Measurements from ENCODE around the gene ZNHIT6.

The ZNHIT6 gene

DNA sequence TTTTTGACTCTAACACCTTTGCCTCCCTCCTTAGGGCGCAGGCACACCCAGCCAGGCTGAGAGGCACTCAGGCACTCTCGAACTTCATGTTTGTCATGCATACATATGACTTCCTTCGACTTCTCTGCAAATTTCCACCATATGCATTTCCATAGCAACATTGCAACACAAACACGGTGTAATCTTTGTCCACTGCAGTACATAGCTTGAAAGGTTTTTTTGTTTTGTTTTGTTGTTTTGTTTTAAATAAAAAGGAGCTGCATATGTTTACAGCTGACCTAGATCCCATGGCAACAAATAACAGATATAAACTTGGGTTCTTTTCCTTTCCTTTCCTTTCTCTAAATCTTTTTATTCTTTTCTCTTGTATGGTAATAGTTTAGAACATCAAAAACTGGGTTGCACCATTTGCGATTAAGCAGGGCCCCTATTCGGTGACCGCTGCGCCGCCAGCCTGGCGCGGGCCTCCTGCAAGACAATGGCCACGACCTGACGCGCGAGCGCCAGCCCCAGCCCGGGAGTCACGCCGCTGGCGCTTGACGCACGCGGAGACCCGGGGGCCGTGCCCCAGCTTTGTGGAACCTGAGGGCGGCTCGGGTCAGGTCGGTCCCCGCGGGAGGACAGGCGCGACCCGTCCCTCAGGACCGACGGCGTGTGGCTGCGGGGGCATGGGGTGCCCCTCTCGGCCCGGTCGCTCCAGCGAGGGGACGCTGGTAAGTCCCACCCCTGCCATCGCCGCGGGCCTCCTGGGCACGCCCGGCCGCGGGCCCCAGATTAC, 92.5 kb downstream of the ZNHIT6 start:
- DNase-seq, result no peak

DNA sequence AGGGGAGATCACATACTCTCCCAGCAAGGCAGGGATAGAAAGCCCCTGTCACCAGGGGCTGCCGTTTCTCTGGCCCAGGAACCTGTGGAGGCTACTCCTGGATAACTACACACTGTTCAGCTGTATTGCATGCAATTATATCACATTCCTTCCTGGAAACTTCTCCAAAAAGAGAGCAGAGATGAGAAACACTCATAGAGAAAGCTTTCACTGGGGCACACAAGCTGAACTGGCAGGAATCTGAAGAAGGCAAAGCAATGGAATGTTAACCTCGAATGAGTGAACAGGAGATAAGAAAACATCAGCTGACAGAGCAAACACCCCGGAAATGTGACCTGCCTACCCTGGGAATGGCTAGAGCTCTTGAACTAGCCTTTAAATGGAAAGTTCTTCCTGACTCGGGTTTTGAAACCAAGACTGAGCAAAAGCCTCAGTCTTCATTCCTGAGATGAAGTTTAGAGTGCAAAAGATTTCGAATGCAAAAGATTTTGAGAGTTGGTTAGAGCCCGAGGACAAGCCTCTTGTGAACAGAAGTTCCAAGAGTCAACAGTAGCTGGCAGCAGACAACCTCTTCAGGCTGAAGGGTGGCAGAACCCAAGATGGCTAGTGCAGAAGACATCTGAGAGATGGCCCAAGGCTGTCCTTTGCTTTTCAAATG, 95.4 kb downstream of the ZNHIT6 start:
- DNase-seq, result no peak

DNA sequence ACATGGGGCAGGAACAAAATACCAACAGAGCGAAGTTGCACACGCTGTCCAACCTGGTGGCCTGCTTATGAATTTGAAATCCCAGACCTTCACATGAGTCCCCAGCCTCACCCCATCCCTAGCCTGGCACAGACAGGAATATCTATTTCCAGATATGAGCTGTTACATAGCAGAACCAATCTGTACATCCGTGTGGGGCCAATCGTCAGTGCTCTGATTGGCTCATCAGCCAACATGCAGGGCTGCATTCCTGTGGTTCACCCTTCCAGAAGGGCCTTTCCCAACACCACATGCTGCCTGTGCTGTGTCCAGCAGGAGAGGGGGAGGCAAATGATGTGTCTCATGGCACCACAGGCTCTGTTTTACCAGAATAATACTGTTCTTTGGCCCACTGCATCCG, 96.4 kb downstream of the ZNHIT6 start:
- DNase-seq, result no peak

GRCh38 chr1:85611425-85611824, 96.8 kb downstream of the ZNHIT6 start:
- no peak for DNase-seq

GRCh38 chr1:85609976-85610375, 98.3 kb downstream of the ZNHIT6 start:
- DNase-seq, result no peak

GRCh38 chr1:85608851-85609250, 99.4 kb downstream of the ZNHIT6 start:
- no peak for DNase-seq

- DNase-seq, result no peak
Observed at GRCh38 chr1:85607921-85608265, 100.3 kb downstream of the ZNHIT6 start.

- DNase-seq, result no peak
Observed at GRCh38 chr1:85607126-85607920, 100.9 kb downstream of the ZNHIT6 start.

DNA sequence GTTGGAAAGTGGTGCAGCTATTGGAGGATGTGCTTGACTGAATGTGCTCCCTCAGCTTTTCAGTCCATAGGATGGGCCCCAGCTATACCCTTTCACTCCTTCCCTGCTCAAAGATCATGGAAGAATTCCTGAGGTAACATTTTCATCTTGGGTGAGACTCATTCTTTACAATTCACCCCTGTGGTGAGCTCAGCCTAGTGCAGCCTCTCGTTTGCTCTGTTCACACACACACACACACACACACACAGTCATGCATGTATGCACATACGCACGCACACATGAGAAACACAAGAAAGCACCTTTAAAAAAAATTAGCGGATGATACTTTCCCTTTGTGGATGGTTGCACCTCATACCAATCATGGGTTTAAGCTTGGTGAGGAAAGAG, 101.8 kb downstream of the ZNHIT6 start:
- no peak for DNase-seq

GRCh38 chr1:85605484-85606413, 102.5 kb downstream of the ZNHIT6 start:
- DNase-seq, result no peak

- no peak for DNase-seq
Observed at GRCh38 chr1:85604298-85604997, 103.8 kb downstream of the ZNHIT6 start.

GRCh38 chr1:85603086-85603880, 105.0 kb downstream of the ZNHIT6 start:
- no peak for DNase-seq

DNA sequence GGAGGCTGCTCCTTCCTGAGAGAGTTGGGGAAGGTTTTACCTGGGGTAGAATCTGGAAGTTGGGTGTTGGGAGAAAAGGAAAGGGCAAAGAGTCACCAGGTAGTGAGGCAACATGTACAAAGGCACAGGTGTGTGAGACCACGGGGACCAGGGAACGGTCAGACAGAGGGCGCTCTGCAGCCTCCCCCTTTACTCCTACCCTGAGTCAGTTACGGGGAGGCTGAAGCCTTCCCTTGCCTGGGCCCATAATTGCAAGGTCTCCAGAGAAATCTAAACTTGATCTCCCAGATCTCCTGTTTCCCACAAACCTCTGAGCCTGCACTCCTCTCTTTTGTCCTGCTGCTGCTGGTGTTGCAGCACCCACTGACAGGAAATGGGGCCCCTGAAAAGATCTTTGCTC, 105.7 kb downstream of the ZNHIT6 start:
- DNase-seq, result no peak

- no peak for DNase-seq
Observed at GRCh38 chr1:85601901-85602300, 106.3 kb downstream of the ZNHIT6 start.

GRCh38 chr1:85599681-85600080, 108.6 kb downstream of the ZNHIT6 start:
- no peak for DNase-seq
